VCaP (cell line): ENCODE measurements around the gene TTF2.

ENCODE experiments used
- H3K27ac ChIP-seq: fragments of 450-650 bp; 2 replicates; pipeline ENCODE4 v1.5.1; 2017
- TF ChIP-seq, protein P1 (sequence below): fragments of 450-650 bp; conservative IDR thresholded peaks from 2 replicates; pipeline ENCODE4 v1.5.1; 2017; ENCODE audit warnings: mild to moderate bottlenecking, moderate library complexity

TTF2 gene

DNA sequence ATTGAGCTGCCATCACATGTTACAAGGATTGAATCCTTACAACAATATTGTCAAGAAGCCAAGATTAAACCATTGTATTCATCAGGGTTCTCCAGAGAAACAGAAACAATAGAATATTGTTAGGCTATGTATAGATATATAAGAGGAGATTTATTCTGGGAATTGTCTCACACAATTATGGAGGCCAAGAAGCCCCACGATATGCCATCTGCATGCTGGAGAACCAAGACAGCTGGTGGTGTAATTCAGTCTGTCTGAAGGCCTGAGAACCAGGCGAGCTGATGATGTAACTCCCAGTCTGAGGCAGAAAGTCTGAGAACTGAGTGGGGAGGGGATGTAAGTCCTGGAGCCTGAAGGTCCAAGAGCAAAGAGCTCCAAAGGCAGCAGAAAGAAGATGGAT lies 14.5 kb upstream of the TTF2 start:
- H3K27ac ChIP-seq = no peak overlapping the region
- TF ChIP-seq, protein P1, sequence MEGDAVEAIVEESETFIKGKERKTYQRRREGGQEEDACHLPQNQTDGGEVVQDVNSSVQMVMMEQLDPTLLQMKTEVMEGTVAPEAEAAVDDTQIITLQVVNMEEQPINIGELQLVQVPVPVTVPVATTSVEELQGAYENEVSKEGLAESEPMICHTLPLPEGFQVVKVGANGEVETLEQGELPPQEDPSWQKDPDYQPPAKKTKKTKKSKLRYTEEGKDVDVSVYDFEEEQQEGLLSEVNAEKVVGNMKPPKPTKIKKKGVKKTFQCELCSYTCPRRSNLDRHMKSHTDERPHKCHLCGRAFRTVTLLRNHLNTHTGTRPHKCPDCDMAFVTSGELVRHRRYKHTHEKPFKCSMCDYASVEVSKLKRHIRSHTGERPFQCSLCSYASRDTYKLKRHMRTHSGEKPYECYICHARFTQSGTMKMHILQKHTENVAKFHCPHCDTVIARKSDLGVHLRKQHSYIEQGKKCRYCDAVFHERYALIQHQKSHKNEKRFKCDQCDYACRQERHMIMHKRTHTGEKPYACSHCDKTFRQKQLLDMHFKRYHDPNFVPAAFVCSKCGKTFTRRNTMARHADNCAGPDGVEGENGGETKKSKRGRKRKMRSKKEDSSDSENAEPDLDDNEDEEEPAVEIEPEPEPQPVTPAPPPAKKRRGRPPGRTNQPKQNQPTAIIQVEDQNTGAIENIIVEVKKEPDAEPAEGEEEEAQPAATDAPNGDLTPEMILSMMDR = no peak

DNA sequence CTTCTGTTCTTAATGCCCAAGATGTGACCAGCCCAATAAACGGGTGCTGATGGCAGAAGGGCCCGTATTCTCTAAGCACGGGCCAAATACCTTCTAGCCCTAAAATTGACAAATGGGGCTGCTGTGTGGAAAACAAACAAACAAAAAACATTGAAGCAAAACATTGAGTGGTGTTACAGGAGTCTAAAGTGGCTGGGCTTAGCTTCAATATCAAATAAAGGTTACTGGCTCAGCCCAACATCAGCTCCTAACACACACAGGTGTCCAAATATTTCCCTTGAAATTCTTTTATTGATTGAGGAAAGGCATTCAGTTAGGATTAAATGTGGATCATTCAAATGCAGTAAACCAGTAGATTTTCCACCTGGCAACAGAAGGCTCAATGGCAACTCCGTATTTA lies 13.3 kb upstream of the TTF2 start:
- H3K27ac ChIP-seq = no peak overlapping the region
- TF ChIP-seq, protein P1 = no peak

DNA sequence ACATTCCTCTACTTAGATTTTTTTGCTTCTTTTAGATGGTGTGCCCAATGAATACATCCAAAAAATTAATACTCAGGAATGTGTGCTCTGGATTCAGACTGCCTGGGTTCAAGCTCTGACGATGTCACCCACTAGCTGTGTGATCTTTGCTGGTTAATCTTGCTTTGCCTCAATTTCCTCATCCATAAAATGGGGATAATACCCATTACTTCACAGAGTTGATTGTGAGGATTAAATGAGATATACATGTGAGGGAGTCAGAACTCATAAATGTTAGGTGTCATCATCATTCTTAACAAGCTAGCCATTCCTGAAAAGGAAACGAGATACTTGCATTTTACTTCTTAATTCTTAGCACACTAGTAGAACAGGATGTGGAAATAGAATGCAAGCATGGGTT lies 12.9 kb upstream of the TTF2 start:
- no peak overlapping the region for H3K27ac ChIP-seq
- TF ChIP-seq, protein P1 = no peak

DNA sequence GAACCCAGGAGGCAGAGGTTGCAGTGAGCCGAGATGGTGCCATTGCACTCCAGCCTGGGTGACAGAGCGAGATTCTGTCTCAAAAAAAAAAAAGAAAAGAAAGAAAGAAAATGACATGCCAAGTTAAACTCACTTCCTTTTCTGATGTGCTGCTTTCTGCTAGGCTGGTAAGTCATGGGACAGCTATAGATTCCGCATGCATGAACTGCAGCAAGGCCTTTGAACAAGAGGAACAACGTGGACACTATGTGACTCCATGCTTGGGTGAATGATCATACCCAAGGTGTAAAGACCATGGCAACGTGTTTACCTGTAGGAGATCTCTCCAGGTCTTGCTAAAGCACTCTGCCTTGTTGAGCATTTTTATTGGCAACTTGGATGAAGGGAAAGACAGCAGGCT lies 10.3 kb upstream of the TTF2 start:
- H3K27ac ChIP-seq = no peak overlapping the region
- TF ChIP-seq, protein P1 = no peak

DNA sequence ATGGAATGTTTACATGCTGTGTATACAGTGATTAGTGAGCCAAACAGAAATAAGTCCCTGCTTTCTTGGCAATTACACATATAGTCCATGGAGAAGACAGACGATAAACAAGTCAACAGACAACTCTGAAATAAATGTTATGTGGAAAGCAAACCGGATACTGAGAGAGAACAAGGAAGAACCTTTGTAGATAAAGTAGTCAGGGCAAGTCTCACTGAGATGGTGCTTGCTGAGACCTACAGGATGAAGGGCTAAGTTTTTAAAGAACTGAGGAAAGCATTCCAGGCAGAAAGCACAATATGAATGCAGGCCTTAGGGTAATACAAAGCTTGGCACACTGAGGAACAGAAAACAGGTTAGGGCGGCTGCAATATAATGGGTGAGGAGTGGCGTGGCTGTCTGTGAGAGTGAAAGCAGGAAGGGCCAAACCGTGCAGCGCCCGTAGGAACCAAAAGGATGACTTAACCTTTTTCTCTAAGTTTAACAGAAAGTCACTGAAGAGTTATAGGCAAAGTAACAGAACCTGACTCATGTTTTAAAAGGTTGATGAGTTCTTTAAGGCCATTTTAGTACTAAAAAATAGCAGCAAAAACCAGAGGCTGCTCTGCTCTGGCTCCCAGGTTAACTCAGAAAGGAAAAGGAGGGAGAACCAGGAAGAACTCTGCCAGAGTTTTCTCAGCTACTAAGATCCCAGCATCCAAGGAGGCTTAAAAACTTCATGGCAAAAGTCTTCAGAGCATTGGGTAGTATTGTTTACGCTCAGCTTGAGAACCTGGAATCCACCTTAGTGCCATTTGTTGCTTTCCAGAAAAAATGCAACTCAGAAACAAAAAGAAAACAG lies 8.7 kb upstream of the TTF2 start:
- peak overlapping the region; percentile 80 for H3K27ac ChIP-seq
- TF ChIP-seq, protein P1 = no peak

DNA sequence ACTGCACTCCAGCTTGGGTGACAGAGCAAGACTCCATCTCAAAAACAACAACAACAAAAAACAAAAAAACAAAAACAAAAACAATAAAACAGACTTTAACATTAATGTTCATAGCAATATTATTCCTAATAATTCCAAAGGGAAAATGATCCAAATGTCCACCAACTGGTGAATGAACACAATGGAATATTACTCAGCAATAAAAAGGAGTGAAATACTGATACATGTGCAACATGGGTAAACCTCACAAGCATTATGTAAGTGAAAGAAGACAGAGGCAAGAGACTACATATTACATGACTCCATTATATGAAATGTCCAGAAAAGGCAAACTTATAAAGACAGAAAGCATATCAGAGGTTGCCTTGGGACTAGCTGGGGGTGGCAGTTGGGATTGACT lies 6.1 kb upstream of the TTF2 start:
- H3K27ac ChIP-seq = no peak overlapping the region
- TF ChIP-seq, protein P1 = no peak

DNA sequence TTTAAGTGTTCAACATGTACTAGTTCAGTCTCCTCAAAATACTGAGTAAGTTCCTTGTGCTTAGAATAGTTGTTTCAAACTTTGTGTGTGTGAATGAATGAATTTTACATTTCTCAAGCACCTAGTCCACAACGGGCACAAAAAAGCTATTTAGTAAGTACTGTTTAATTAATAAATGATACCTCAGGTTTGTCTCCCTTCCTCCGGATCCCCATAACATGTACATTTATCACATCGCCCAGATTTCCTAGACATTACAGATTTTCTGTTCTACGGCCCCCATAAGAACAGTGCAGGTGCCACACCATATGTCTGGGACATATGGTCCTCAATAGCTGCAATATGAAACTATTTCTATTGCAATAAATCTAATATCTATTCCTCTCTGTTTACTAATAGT lies 1.3 kb upstream of the TTF2 start:
- H3K27ac ChIP-seq = peak overlapping the region; percentile 79

More for the DNA sequence above, 1.3 kb upstream of the TTF2 start:
- TF ChIP-seq, protein P1 = no peak
